GM18508 (cell line): ENCODE data around the gene HPS3.

Experiments
- ATAC-seq: cut with Tn5 transposase; IDR thresholded peaks from one replicate; pipeline ENCODE4 v1.9.1; 2021; ENCODE audit warnings: moderate number of reproducible peaks; ENCODE audit not compliant: insufficient read depth, unreplicated experiment

HPS3 gene

GRCh38 chr3:149221783-149222517 lies 92.5 kb downstream of the HPS3 start, which contains the start of gene CP:
TSS of gene CP (minus strand) at chr3:149221829. CDS start at chr3:149221792, 37 bp downstream.
- ATAC-seq: no peak
